ENCODE results near the gene RAC3. TPM values are rescaled to one million over a fixed set of nuclear protein-coding genes. Genes with fewer than 3 reads are reported as not detected.

Gene RAC3
- total RNA-seq, 4 donors from 2014 or later = 5.2 to 28.3 (median 14.6) TPM

DNA sequence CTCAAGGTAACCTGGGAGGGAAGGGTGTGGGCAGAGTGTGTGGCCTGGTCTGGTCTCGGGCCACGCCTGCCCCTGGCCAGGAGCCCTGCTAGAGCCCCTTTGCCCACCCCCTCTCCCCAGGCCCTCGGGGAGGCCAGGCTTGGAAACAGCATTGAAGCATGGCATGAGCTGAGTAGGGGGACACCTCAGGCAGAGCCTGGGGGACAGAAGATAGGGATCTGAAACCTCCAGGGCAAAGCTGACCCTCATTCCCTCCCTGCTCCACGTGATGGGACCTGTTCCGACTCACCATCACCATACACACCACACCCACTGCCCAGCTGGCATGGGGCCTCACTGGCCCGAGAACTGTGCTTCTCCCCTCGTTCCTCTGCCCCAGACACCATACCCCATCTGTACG is 17.6 kb downstream of the RAC3 start:
- no peak for TF ChIP-seq CTCF (IDR thresholded peaks at IDR 0.05; ENCODE audit: low read depth)

- TF ChIP-seq CTCF (IDR thresholded peaks at IDR 0.05; ENCODE audit: low read depth) = no peak
These were observed 18.1 kb downstream of the RAC3 start for GRCh38 chr17:82049521-82049971.

DNA sequence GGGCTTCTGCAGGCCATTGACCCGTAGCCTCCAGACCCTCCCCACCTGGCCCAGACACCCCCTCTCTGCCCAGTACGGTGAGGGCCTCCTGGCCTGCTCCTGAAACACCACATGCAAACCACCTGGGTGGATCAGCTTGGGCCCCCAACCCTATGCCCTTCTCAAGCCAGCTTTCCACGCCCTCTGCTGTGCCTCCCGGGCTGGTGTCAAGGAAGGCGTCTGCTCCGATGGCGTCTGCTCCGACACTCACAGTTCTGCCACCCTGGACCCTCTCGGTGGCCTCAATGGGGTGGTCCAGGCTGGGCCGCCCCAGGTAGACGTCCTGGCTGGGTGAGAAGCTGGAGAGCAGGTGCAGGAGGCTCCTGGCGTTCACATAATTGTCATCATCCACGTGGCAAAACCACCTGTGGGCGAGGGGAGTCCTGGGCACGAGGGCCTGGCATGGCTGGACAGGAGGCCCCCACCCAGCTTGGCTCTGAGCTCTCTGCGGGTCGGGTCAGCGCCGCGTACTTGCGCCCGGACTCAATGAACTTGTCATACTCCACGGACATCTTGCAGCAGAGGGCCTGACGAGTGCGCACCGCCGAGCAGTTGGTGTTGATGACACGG is 18.8 kb downstream of the RAC3 start:
- TF ChIP-seq CTCF (IDR thresholded peaks at IDR 0.05; ENCODE audit: low read depth) = no peak

DNA sequence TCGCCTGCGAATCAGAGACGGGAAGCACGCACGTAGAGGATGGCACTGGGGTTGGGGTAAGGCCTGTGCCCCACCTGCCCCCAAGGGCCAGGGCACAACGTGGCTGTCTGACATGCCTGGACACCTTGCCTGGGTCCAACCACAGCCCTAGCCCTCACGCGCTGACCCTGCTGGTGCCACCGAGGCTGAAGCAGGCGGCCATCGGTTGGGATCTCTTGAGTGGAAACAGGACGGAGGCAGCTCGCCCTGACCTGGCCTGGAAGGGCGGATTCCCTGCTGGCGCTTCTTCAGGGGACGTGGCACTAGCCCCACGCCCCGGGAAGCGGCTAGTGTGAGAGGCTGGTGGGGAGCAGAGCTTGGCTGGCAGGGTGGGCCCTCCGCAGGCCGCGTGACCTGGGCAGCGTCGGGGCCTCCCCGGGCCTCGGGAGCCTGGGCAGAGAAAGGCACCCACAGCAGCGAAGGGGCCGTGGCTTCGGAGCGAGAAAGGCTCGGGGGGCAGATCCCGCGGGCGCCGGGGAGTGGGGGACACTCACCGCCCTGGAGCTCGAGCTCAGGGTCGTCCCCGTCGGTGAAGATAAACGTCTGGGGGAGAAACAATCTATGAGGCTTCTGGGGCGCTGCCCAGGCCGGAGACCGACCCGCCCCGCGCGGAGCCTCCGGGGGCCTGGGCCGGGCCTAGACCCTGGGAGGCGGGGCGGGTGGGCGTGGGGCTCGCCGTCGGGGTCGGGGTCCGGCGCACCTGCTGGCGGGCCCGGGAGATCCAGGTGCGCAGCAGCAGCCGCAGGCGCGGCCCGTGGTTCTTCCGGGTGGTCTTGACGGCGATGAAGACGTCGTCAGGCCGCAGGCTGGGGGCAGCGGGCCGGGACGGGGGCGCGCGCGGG is 19.5 kb downstream of the RAC3 start:
- TF ChIP-seq CTCF (IDR thresholded peaks at IDR 0.05; ENCODE audit: low read depth) = no peak

DNA sequence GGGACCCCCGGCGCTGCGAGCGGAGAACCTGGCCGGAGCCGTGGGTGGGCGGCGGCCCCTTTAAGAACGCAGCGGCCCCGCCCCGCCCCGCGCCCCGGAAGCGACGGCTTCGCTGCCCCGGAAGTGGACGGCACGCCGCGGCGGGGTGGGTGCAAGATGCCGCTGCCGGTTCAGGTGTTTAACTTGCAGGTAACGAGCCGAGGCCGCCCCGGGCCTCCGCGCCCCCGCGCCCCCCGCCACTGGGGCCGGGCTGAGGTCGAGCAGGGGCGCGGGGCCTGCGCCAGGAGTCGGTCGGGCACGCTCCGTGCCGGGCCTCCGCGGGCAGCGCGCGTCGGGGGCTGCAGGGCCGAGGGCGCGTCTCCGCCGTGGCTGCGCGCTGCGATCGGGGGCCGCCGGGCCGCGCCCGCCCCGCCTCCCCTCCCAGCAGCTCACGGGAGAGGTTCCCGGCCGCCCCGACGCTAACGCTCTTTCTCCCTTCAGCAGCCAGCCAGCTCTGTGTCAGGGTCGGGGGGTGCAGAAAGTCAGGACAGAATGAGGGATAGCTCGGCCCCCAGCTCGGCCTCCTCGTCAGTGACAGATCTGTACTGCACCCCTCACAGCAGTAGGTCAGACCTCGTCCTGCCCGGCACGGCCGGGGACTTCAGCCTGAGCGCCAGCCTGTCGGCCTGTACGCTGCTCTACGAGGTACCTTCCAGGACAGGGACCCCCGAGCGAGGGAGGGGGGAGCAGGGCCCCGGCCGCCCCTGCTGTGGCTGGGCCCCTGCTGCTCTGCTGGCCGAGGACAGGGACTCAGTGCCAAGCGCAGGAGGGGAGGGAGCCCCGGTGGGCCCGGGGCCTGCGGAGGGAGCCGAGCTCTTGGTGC is 20.5 kb downstream of the RAC3 start, which contains the start of the genes GPS1 and RFNG:
GPS1 (plus strand) TSS at position 123 of the 862 bp plus-strand sequence; CDS start at position 157, 34 bp downstream.
RFNG (minus strand) TSS at position 36 of the 862 bp plus-strand sequence. CDS start 45 bp downstream, outside the sequence.
- no peak for TF ChIP-seq CTCF (IDR thresholded peaks at IDR 0.05; ENCODE audit: low read depth)

DNA sequence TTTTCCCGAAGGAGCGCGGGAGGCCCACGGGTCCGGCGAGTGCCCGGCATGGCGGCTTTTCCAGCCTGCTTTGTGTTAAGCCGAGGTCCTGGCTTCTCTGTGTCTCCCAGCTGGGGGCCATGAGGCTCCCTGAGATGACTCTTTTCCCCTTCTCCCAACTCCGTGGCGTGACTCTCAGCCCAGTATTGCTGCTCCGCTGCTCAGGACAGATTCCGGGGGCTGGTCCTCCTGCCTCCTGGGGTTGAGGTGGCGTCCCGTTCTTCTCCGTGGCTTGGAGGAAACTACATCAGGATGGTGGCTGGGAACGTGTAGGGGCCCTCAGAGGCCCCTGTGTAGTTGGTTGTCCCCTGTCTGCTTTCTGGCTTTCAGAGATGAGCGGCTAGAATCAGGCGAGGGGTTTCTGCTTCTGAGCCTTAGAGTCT is 21.2 kb downstream of the RAC3 start:
- TF ChIP-seq CTCF (IDR thresholded peaks at IDR 0.05; ENCODE audit: low read depth) = no peak

All from subcutaneous adipose tissue (tissue), 4 donors.